Upper lobe of left lung (tissue), 6 donors: ENCODE data around the gene XPR1. TPM values are rescaled to one million over a fixed set of nuclear protein-coding genes. Genes with fewer than 3 reads are reported as not detected.

Experiments used
- ATAC-seq, 2 donors: fragments of 200-7000 bp; cut with Tn5 transposase; one replicate each; pipeline ENCODE4 v1.9.1; 2022; ENCODE audit warnings: mild to moderate bottlenecking in 2 of 2, moderate library complexity in 2 of 2; ENCODE audit not compliant: low FRiP score in 2 of 2
- DNase-seq, 2 donors: peaks; one replicate each; pipeline ENCODE4 v3.0.0-alpha.2; 2019 to 2020
- H3K27ac ChIP-seq, 4 donors: fragments of 200-600 bp; sonication (generic); one replicate each; pipeline ENCODE4 v1.5.1; 2016 to 2019
- H3K27me3 ChIP-seq, 4 donors: fragments of 200-600 bp; sonication (generic); one replicate each; pipeline ENCODE4 v1.5.1; 2017 to 2019
- H3K36me3 ChIP-seq, 4 donors: fragments of 200-600 bp; sonication (generic); one replicate each; pipeline ENCODE4 v1.5.1; 2016 to 2019
- H3K4me1 ChIP-seq, 4 donors: fragments of 200-600 bp; sonication (generic); one replicate each; pipeline ENCODE4 v1.5.1; 2018 to 2019
- H3K4me3 ChIP-seq, 4 donors: fragments of 200-600 bp; sonication (generic); one replicate each; pipeline ENCODE4 v1.5.1; 2017 to 2019; ENCODE audit warnings: mild to moderate bottlenecking in 2 of 4, moderate library complexity in 1 of 4
- H3K9me3 ChIP-seq, 4 donors: fragments of 200-600 bp; sonication (generic); one replicate each; pipeline ENCODE4 v1.5.1; 2018 to 2019
- CTCF ChIP-seq, 6 experiments: fragments of 450-650 bp in 4 of 6; fragments of 200-600 bp in 2 of 6; sonication (generic) in 2 of 6; IDR thresholded peaks; one replicate each; pipeline ENCODE4 v1.5.1; 2016 to 2019; ENCODE audit warnings: antibody characterized with exemption in 6 of 6
- EP300 ChIP-seq, 4 donors: sonication (generic); formaldehyde crosslinking; IDR thresholded peaks; one replicate each; pipeline ENCODE4 v1.5.1; 2017; ENCODE audit warnings: antibody characterized with exemption in 4 of 4, control low read depth in 2 of 4
- POLR2A ChIP-seq, 4 donors: fragments of 450-650 bp; IDR thresholded peaks; one replicate each; pipeline ENCODE4 v1.5.1; 2016 to 2017; ENCODE audit warnings: antibody characterized with exemption in 4 of 4, mild to moderate bottlenecking in 2 of 4
- POLR2AphosphoS5 ChIP-seq, 2 donors: sonication (generic); formaldehyde crosslinking; IDR thresholded peaks; one replicate each; pipeline ENCODE4 v1.5.1; 2017; ENCODE audit warnings: antibody characterized with exemption in 2 of 2
- WGBS, 2 donors: methylation state at CpG; one replicate each; pipeline ENCODE4 v1.1.5; 2017 to 2018; 5-methylcytosine and 5-hydroxymethylcytosine counted together
- total RNA-seq, 6 donors: library from RNA; depleted of rRNA in 4 of 6; stranded (reverse); fragments of >200 nt in 4 of 6; gene quantifications; one replicate each; pipeline versions ENCODE4 v1.1.0 to v1.2.1, GENCODE V29; 2016 to 2021
- donor health status: DM: no; HTN: no; CAD: no; lungs with moderate emphysema.
- donor health status: DM: no; HTN: yes; CAD: no; lungs with severe emphysema.

The XPR1 gene
- total RNA-seq, 6 donors from 2014 or later: 21.3 to 30.2 (median 25.3) TPM

GRCh38 chr1:180646547-180646946 lies 14.7 kb downstream of the XPR1 start:
- no peak for DNase-seq
- WGBS, 2 donors: 59 to 62% methylated on average over 4 of the region's 4 CpGs
- no peaks in the 10 kb centered on the region for H3K36me3 ChIP-seq

GRCh38 chr1:180652792-180653191 lies 21.0 kb downstream of the XPR1 start:
- Histone ChIP-seq H3K4me3 (no peak overlapping the region), H3K9me3 (peaks cover 5 to 11% (median 10%) of the 10 kb centered on the region in 4 donors), H3K27ac (no peak overlapping the region), H3K36me3 (no peaks in the 10 kb centered on the region), H3K4me1 (no peaks in the 10 kb centered on the region), H3K27me3 (no peaks in the 10 kb centered on the region)
- 97% methylated on average over 2 of the region's 2 CpGs for WGBS, 2 donors
- ATAC-seq (no peak), DNase-seq (no peak)
- TF ChIP-seq EP300 (IDR thresholded peaks at IDR 0.05) (no peak), POLR2AphosphoS5 (IDR thresholded peaks at IDR 0.05) (no peak), POLR2A (IDR thresholded peaks at IDR 0.05) (no peak), CTCF (IDR thresholded peaks at IDR 0.05) (no peak)

More at GRCh38 chr1:180646547-180646946, 14.7 kb downstream of the XPR1 start:
- Histone ChIP-seq H3K4me1 (peaks cover 5 to 16% (median 9%) of the 10 kb centered on the region in 4 donors), H3K9me3 (no peaks in the 10 kb centered on the region), H3K4me3 (no peak overlapping the region), H3K27me3 (no peaks in the 10 kb centered on the region), H3K27ac (no peak overlapping the region)
- TF ChIP-seq POLR2A (IDR thresholded peaks at IDR 0.05): no peak
- no peak for TF ChIP-seq EP300 (IDR thresholded peaks at IDR 0.05)
- TF ChIP-seq POLR2AphosphoS5 (IDR thresholded peaks at IDR 0.05): no peak
- no peak for TF ChIP-seq CTCF (IDR thresholded peaks at IDR 0.05)
- ATAC-seq: no peak

GRCh38 chr1:180662709-180663108 lies 30.9 kb downstream of the XPR1 start:
- Histone ChIP-seq H3K27ac (no peak overlapping the region), H3K27me3 (no peaks in the 10 kb centered on the region), H3K36me3 (peaks cover 0 to 3% (median 0%) of the 10 kb centered on the region in 4 donors), H3K4me1 (no peaks in the 10 kb centered on the region), H3K9me3 (peaks cover 10 to 24% (median 18%) of the 10 kb centered on the region in 4 donors), H3K4me3 (no peak overlapping the region)
- ATAC-seq (no peak), DNase-seq (no peak)
- TF ChIP-seq EP300 (IDR thresholded peaks at IDR 0.05) (no peak), POLR2A (IDR thresholded peaks at IDR 0.05) (no peak), POLR2AphosphoS5 (IDR thresholded peaks at IDR 0.05) (no peak), CTCF (IDR thresholded peaks at IDR 0.05) (no peak)

GRCh38 chr1:180670681-180671080 lies 38.9 kb downstream of the XPR1 start:
- Histone ChIP-seq H3K36me3 (no peaks in the 10 kb centered on the region), H3K27ac (no peak overlapping the region), H3K4me1 (peaks cover 0 to 8% (median 0%) of the 10 kb centered on the region in 4 donors), H3K27me3 (no peaks in the 10 kb centered on the region), H3K9me3 (peaks cover 3 to 13% (median 8%) of the 10 kb centered on the region in 4 donors), H3K4me3 (no peak overlapping the region)
- ATAC-seq (no peak), DNase-seq (no peak)
- 94 to 97% methylated on average over 1 of the region's 1 CpG for whole genome bisulfite sequencing, 2 donors
- no peak for TF ChIP-seq POLR2AphosphoS5 (IDR thresholded peaks at IDR 0.05)
- TF ChIP-seq POLR2A (IDR thresholded peaks at IDR 0.05): no peak
- TF ChIP-seq EP300 (IDR thresholded peaks at IDR 0.05): no peak
- TF ChIP-seq CTCF (IDR thresholded peaks at IDR 0.05): no peak

GRCh38 chr1:180672105-180672504 lies 40.3 kb downstream of the XPR1 start:
- no peak for TF ChIP-seq POLR2AphosphoS5 (IDR thresholded peaks at IDR 0.05)
- no peaks in the 10 kb centered on the region for H3K36me3 ChIP-seq
- no peak for ATAC-seq
- peaks cover 0 to 8% (median 0%) of the 10 kb centered on the region in 4 donors for H3K4me1 ChIP-seq
- no peak for DNase-seq
- H3K4me3 ChIP-seq: no peak overlapping the region
- no peak overlapping the region for H3K27ac ChIP-seq
- no peaks in the 10 kb centered on the region for H3K27me3 ChIP-seq
- peaks cover 3 to 13% (median 8%) of the 10 kb centered on the region in 4 donors for H3K9me3 ChIP-seq
